HFFc6 (cell line): ENCODE data around the gene NYNRIN. TPM values are rescaled to one million over a fixed set of nuclear protein-coding genes. Genes with fewer than 3 reads are reported as not detected.
"Not testable (repeated sequence)": the region's sequence is repeated elsewhere in the genome, so short reads cannot be mapped to it uniquely, and the experiment has no call there.

Experiments used
- DNase-seq: peaks from one replicate; pipeline ENCODE4 v3.0.0-alpha.2; 2018
- H3K27ac Mint-ChIP-seq: 2 replicates; pipeline ENCODE4 v1.8.0; 2020; ENCODE audit warnings: mild to moderate bottlenecking, mixed read lengths
- H3K27me3 Mint-ChIP-seq: 2 replicates; pipeline ENCODE4 v1.8.0; 2021; ENCODE audit warnings: mild to moderate bottlenecking, moderate library complexity, mixed read lengths; ENCODE audit not compliant: insufficient read depth
- H3K36me3 Mint-ChIP-seq: 2 replicates; pipeline ENCODE4 v1.8.0; 2021; ENCODE audit warnings: low read depth, mixed read lengths
- H3K4me1 Mint-ChIP-seq: 2 replicates; pipeline ENCODE4 v1.8.0; 2020; ENCODE audit warnings: low read depth, mixed read lengths
- H3K4me3 Mint-ChIP-seq: 2 replicates; pipeline ENCODE4 v1.8.0; 2020; ENCODE audit warnings: mild to moderate bottlenecking, moderate library complexity, mixed read lengths
- H3K9me3 Mint-ChIP-seq: 2 replicates; pipeline ENCODE4 v1.8.0; 2020; ENCODE audit warnings: mild to moderate bottlenecking, mixed read lengths
- CTCF ChIP-seq: fragments of 200-600 bp; sonication (generic); IDR thresholded peaks from 2 replicates; pipeline ENCODE4 v1.5.0; 2021; ENCODE audit warnings: antibody characterized with exemption, mild to moderate bottlenecking
- long read RNA-seq: library from polyadenylated mRNA; unstranded; transcript quantifications from one replicate; pipeline ENCODE4 v2.0.0, GENCODE V29; 2019
- total RNA-seq, 6 experiments: library from RNA; stranded (reverse); fragmentation: NEBNext Ultra II Directional; extraction: Animal tissue kit (Norgen Biotek cat#: 25700); gene quantifications; 2 replicates in 1 of 6; 3 replicates in 5 of 6; pipeline ENCODE4 v1.2.3, GENCODE V29; 2021

NYNRIN gene
- total RNA-seq, result 1 to 10 TPM; 3.9 to 6.3 (median 4.1) TPM
- long read RNA-seq, result 0 reads

GRCh38 chr14:24398653-24399446 is at the start of gene NYNRIN:
NYNRIN (plus strand) TSS chr14:24399003; CDS start chr14:24399247, 244 bp downstream.
- Mint-ChIP-seq H3K4me3 (peak within 1 kb of the TSS; percentile 79), H3K4me1 (peaks cover 33% of the 10 kb centered on the region), H3K27me3 (peaks cover 9% of the 10 kb centered on the region), H3K9me3 (no peaks in the 10 kb centered on the region), H3K27ac (no peak within 1 kb of the TSS; the same call in 1 of the 2 replicates), H3K36me3 (no peaks in the 10 kb centered on the region)
- DNase-seq, result no peak
- no peak for TF ChIP-seq CTCF

- Mint-ChIP-seq H3K27ac (no peak overlapping the region), H3K27me3 (peaks cover 26% of the 10 kb centered on the region), H3K9me3 (no peaks in the 10 kb centered on the region), H3K4me3 (no peak overlapping the region), H3K4me1 (peaks cover 43% of the 10 kb centered on the region), H3K36me3 (no peaks in the 10 kb centered on the region)
- TF ChIP-seq CTCF, result no peak
- no peak for DNase-seq
These were observed 49.1 kb upstream of the NYNRIN start for GRCh38 chr14:24349742-24350141.

- Mint-ChIP-seq H3K36me3 (no peaks in the 10 kb centered on the region), H3K4me1 (peaks cover 43% of the 10 kb centered on the region), H3K9me3 (no peaks in the 10 kb centered on the region), H3K27me3 (peaks cover 15% of the 10 kb centered on the region), H3K27ac (no peak overlapping the region), H3K4me3 (no peak overlapping the region)
- peak; percentile 39 for DNase-seq
- peak; percentile 44 for TF ChIP-seq CTCF
These were observed 47.3 kb upstream of the NYNRIN start for GRCh38 chr14:24351517-24351916.

GRCh38 chr14:24353559-24354481 is 45.0 kb upstream of the NYNRIN start:
- peaks cover 12% of the 10 kb centered on the region for H3K27me3 Mint-ChIP-seq
- H3K36me3 Mint-ChIP-seq, result no peaks in the 10 kb centered on the region
- H3K27ac Mint-ChIP-seq, result peak overlapping the region; percentile 55
- TF ChIP-seq CTCF, result no peak
- no peaks in the 10 kb centered on the region for H3K9me3 Mint-ChIP-seq
- peaks cover 43% of the 10 kb centered on the region for H3K4me1 Mint-ChIP-seq
- peak; percentile 56 for DNase-seq
- H3K4me3 Mint-ChIP-seq, result peak overlapping the region; percentile 15; the same call in 1 of the 2 replicates

- Mint-ChIP-seq H3K4me3 (peak overlapping the region; percentile 15; the same call in 1 of the 2 replicates), H3K4me1 (peaks cover 43% of the 10 kb centered on the region), H3K27ac (peak overlapping the region; percentile 55)
- not testable (repeated sequence) for H3K36me3 Mint-ChIP-seq, H3K9me3 Mint-ChIP-seq, DNase-seq, H3K27me3 Mint-ChIP-seq
These were observed 44.3 kb upstream of the NYNRIN start for GRCh38 chr14:24354482-24354825.
